Left lobe of liver (tissue), 2 donors: ENCODE data around the gene SUCNR1. TPM values are rescaled to one million over a fixed set of nuclear protein-coding genes. Genes with fewer than 3 reads are reported as not detected.
A peak's percentile ranks its signal among the peaks of the same experiment; 100 is the strongest.
"Not testable (repeated sequence)": the region's sequence is repeated elsewhere in the genome, so short reads cannot be mapped to it uniquely, and the experiment has no call there.

Experiments
- ATAC-seq: fragments of 200-7000 bp; cut with Tn5 transposase; one replicate; pipeline ENCODE4 v1.9.1; 2020; ENCODE audit warnings: mild to moderate bottlenecking, moderate library complexity
- DNase-seq: peaks from one replicate; pipeline ENCODE4 v3.0.0-alpha.2; 2020; ENCODE audit warnings: low spot score
- total RNA-seq: library from RNA; stranded (reverse); gene quantifications from one replicate; pipeline ENCODE4 v1.2.1, GENCODE V29; 2021
- donor health status: DM: no; HTN: no; CAD: no; lungs with moderate emphysema.
- donor health status: DM: no; HTN: yes; CAD: no.

The SUCNR1 gene
- total RNA-seq, 1 donor from 2014 or later: 1.8 TPM

- ATAC-seq (peak; percentile 61), DNase-seq (no peak)
Observed at GRCh38 chr3:151871639-151872468, 1.6 kb upstream of the SUCNR1 start.

GRCh38 chr3:151874079-151874478 lies 636 bp downstream of the SUCNR1 start:
- not testable (repeated sequence) for DNase-seq, ATAC-seq

- ATAC-seq: peak; percentile 44
- DNase-seq: no peak
Observed at GRCh38 chr3:151875759-151876158, 2.3 kb downstream of the SUCNR1 start.

- no peak for ATAC-seq
- no peak for DNase-seq
Observed at GRCh38 chr3:151877269-151877668, 3.8 kb downstream of the SUCNR1 start.

- ATAC-seq (no peak), DNase-seq (no peak)
Observed at GRCh38 chr3:151878465-151878864, 5.0 kb downstream of the SUCNR1 start.

- no peak for DNase-seq
Observed at GRCh38 chr3:151879037-151879436, 5.6 kb downstream of the SUCNR1 start.

GRCh38 chr3:151879679-151880415 lies 6.4 kb downstream of the SUCNR1 start:
- DNase-seq (no peak), ATAC-seq (no peak)

More at GRCh38 chr3:151879037-151879436, 5.6 kb downstream of the SUCNR1 start:
- no peak for ATAC-seq

- ATAC-seq (no peak), DNase-seq (no peak)
Observed at GRCh38 chr3:151880416-151880690, 6.9 kb downstream of the SUCNR1 start.

GRCh38 chr3:151881137-151881536 lies 7.7 kb downstream of the SUCNR1 start:
- DNase-seq (no peak), ATAC-seq (no peak)

GRCh38 chr3:151885397-151885796 lies 12.0 kb downstream of the SUCNR1 start:
- not testable (repeated sequence) for ATAC-seq, DNase-seq

GRCh38 chr3:151887450-151888211 lies 14.2 kb downstream of the SUCNR1 start:
- not testable (repeated sequence) for DNase-seq
- peak; percentile 38 for ATAC-seq

- DNase-seq (no peak), ATAC-seq (no peak)
Observed at GRCh38 chr3:151890721-151891141, 17.3 kb downstream of the SUCNR1 start.

GRCh38 chr3:151891721-151892120 lies 18.3 kb downstream of the SUCNR1 start:
- DNase-seq (no peak), ATAC-seq (no peak)

- ATAC-seq (no peak), DNase-seq (no peak)
Observed at GRCh38 chr3:151894219-151894618, 20.8 kb downstream of the SUCNR1 start.

GRCh38 chr3:151895478-151896241 lies 22.2 kb downstream of the SUCNR1 start:
- no peak for ATAC-seq
- no peak for DNase-seq

GRCh38 chr3:151896246-151897012 lies 23.0 kb downstream of the SUCNR1 start:
- DNase-seq: no peak
- ATAC-seq: no peak

GRCh38 chr3:151898121-151898520 lies 24.7 kb downstream of the SUCNR1 start:
- peak; percentile 30 for ATAC-seq
- DNase-seq: not testable (repeated sequence)

- ATAC-seq, DNase-seq: not testable (repeated sequence)
Observed at GRCh38 chr3:151898564-151899261, 25.3 kb downstream of the SUCNR1 start.

- ATAC-seq: no peak
Observed at GRCh38 chr3:151899996-151900395, 26.6 kb downstream of the SUCNR1 start.

More at GRCh38 chr3:151899996-151900395, 26.6 kb downstream of the SUCNR1 start:
- no peak for DNase-seq
